Islet of Langerhans (tissue), 1 donor: ENCODE measurements around the gene PPP6R3.

Experiments used
- FAIRE-seq: peaks from one replicate; lab custom pipeline; 2011; peaks lifted over from hg19 to GRCh38; lab: Jason Lieb, UNC

The PPP6R3 gene

GRCh38 chr11:68497761-68498160 lies 37.2 kb downstream of the PPP6R3 start:
- no peak for FAIRE-seq

DNA sequence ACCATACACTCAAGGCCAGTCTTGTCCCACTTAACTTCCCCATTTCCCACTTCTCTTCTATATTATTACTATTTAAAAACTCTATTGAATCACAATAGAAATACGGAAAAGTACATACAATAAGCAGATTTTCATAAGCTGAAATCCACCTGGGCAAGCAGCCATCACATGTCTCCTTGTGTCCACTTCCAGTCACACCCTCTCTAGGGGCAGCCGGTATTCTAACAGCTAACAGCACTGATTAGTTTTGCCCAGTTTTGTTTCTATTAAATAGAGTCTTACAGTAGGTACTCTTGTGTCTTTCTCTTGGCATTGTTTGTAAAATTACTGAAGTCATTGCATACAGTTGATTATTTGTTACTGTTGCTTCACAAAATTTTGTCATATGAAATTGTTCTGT lies 37.8 kb downstream of the PPP6R3 start:
- no peak for FAIRE-seq

- FAIRE-seq, result no peak
Measured at GRCh38 chr11:68498903-68499883, 38.6 kb downstream of the PPP6R3 start.

DNA sequence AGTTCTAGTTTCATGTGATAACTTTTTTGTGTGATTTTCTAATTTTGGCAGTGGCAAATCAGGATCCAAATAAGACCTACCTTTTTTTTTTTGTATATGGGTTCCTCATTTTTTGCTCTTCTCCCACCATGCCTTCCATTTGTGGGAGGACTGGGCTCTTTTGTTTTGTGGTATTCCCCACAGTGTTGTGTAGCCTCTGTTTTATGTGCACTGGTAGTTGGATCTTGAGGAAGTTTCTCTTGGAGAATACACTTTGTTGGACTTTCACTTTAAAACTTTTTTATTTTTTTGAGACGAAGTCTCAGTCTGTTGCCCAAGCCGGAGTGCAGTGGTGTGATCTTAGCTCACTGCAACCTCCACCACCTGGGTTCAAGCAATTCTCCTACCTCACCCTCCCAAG lies 39.7 kb downstream of the PPP6R3 start:
- FAIRE-seq, result no peak

- FAIRE-seq, result no peak
Measured at GRCh38 chr11:68501813-68502212, 41.3 kb downstream of the PPP6R3 start.

DNA sequence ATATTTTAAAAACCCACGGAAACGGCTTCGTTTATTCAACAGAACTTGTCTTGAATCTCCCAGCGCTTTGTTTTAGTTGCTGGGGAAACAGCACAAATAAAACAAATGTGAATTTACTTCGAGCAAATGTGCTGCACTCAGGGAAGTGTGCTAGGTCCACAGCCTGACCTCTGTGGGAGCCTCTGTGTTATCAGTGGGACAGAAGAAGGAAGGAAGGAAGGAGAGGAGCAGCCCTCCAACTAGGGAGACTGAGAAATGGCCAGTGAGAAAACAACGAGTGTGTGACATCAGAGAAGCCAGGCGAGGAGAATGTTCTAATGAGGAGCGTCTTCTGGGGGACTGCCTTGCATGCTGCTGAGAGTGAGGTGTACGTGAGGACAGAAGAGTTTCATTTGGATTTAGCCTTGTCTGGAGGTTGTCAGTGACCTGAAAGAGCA lies 42.7 kb downstream of the PPP6R3 start:
- no peak for FAIRE-seq

- no peak for FAIRE-seq
Measured at GRCh38 chr11:68503792-68504191, 43.2 kb downstream of the PPP6R3 start.

DNA sequence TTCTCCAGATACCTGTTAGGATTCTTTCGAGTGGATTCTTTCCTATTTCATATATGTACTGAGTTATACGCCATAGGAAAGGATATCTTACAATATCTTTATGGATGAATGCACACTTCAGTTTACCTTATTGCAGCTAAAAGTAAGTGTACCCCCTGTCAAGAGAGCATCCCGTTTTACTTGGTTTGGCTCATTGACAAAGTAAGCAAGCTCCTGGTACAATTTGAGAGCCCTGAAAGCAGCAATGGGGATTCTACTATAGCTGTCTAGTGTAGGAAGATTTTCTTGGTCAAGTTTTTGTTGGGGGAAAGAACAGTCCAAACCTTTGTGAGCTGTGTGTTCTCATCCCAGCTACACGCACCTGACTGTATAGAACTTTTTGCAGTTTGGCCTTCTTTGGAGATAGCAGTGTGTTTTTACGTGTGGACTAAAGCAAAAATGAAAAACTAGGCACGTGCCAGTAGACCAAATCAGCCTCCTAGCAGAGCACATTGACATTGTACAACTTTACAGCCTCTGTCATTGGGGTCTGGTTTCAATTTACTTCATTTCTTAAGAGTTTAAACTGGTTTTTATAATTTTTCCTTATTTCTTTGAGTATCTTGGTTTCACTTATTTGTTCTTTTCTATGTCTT lies 44.0 kb downstream of the PPP6R3 start:
- FAIRE-seq, result no peak

- FAIRE-seq, result no peak
Measured at GRCh38 chr11:68505596-68505995, 45.0 kb downstream of the PPP6R3 start.

GRCh38 chr11:68506908-68507307 lies 46.4 kb downstream of the PPP6R3 start:
- no peak for FAIRE-seq

DNA sequence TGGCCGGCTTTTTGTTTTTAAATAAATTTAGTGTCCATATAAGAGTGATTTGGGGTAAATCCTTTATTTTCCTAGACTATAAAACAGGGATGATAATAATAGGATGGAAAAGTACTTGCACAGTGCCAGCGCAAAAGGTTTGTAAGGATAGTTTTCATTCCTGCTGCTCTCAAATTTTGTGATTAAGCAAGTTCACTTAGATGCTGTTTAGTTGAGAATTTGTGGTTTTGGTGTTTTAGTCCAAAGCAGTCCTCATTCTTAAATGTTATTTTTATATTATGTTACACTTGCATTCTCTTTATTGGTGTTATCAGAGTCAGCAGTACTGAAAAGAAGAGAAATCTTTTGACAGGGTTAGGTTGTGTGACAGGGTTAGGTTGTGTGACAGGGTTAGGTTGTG lies 47.9 kb downstream of the PPP6R3 start:
- no peak for FAIRE-seq

DNA sequence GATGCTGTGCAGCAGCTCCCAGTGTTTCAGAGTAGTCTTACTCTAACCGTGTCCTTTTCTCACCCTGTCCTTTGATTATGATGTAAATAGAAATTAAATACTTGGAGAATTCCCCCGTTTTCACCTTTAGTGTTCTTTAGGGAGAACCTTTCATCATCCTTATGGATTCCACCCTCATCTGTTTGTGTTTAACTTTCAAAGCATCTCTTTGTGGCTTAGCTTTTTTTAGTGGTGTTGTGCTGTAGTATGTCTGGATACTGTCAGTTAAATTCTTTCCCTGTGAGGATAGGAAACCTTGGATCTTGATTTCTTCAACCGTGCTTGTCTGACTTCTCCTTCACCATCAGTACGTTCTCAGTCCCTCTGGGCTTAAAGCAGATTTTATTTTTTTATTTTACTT lies 48.5 kb downstream of the PPP6R3 start:
- no peak for FAIRE-seq

DNA sequence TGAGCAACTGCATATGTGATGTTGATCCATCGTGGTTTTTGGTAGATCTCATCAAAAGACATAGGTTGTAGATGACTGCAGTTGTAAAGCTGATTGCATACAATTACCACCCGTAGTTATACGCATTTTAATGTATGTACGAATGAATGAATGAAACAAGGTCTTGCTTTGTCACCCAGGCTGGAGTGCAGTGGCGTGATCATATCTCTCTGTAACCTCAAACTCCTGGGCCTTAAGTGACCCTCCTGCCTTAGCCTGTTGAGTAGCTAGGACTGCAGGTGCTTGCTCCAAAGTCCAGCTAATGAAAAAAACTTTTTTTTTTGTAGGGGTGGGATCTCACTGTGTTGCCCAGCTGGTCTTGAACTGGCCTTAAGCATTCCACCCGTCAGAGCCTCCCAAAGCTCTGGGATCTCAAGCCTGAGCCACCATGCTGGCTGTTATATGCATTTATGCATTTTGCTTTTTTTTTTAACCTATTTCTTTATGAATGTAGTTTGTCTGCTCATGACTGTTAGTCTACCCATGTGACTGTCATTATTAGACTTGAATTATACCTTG lies 53.5 kb downstream of the PPP6R3 start:
- FAIRE-seq, result no peak

DNA sequence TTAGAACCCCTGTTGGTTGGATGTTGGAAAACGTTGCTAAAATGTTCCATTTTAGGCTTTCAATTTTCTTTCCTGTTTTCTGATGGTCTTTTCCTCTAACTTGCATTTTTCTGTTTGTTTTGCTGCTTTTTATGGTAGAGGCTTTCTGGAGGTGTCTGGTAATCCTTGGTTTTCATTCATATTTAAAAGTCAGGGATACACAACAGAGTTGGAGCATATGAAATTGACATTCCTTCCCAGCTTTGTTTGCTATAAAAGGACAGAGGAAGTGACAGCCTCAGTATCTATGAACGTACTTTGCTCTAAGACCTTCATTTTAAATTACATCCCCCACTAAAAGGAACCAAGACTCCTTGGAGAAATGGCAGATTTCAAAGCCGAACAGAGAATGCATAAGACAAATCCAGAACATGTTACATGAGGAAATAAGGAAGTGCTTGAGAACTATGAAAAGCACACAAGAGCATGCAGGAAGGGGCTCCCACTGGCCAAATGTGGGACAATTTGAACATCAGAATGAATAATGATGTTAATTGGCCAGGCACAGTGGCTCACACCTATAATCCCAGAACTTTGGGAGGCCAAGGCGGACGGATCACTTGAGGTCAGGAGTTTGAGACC lies 56.7 kb downstream of the PPP6R3 start:
- no peak for FAIRE-seq

DNA sequence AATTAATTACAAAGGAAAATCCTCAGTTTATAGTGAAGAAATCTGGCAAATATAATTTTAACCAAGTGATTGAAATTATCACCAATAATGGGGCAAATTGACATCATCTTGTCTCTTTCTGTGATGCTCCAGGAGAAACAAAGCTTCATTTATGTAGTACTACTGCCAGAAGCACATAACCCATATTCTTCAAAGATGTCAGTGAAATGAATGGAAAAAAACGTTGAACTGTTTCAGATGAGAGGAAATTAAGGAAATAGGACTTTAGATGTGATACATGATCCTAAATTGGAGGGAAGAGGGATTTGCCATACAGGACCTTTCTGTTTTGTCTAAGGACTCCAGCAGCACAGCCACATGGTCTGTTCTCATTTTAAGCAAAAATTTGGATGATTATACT lies 57.6 kb downstream of the PPP6R3 start:
- FAIRE-seq, result no peak

DNA sequence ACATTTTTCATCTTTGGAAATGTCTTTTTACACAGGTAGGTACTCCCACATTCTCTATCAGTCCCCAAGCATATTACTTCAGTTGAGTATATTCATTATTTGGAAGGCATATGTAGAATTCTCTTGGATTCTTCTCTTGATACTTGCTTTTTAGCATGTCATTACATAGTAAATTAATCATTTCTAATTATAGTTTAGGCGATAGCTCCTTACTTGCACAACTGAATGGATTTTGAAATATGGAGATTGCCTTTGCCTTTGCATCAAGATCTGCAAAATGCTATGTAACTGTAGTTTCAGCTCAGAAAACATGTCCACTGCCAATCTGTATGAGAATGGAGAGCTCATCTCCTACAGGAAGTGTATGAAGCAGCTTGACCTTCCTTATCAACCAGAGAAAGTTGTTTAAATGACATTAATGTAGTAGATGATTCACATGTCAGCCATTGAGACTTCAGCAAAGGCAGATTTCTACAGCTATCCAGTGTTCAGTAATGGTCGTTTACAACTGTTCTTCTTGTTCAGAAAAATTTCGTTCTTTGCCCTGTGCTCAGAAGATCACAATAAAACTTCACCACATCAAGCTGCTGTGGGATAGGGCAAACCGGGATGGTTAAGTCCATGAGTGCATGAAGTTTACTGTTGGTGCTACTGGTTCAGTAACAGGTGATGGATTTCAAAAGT lies 61.6 kb downstream of the PPP6R3 start:
- FAIRE-seq, result no peak

DNA sequence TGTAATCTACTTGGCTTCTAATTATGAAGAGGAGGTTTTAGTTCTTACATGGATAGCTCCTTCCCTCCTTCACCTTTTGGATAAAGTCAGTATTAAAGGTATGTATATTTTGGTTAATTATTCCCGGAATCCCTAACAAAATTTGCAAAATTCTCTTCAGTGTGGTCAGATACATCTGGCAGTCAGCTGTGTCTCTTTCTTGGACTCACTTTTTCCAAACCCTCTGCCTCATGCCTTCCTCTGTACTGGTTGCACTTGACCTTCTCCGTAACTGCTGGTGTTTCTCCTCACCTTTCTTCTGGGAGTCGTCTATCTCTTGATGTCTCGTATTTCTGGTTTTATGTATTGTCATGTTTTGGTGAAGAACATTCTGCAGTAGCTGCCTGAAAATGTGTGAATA lies 62.5 kb downstream of the PPP6R3 start:
- FAIRE-seq, result no peak

DNA sequence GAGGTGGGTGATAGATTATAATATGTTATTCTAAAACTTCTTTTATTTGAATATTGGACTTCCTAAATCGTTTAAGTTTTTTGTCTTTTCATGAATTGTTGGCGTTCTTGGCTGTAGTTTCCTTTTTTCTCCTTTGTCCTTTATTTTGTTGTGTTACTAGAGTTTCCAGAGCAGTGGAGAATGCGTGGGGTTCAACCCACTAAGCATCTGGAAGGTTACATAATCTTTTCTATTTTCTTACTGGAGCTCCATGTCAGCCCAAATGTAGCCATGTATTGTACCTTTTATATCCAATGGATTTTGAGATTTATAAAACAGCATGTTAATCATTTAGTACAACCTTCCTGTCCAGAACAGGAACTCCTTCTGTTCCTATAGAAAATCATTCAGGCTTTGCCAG lies 63.2 kb downstream of the PPP6R3 start:
- FAIRE-seq, result no peak

- no peak for FAIRE-seq
Measured at GRCh38 chr11:68524213-68524612, 63.7 kb downstream of the PPP6R3 start.

DNA sequence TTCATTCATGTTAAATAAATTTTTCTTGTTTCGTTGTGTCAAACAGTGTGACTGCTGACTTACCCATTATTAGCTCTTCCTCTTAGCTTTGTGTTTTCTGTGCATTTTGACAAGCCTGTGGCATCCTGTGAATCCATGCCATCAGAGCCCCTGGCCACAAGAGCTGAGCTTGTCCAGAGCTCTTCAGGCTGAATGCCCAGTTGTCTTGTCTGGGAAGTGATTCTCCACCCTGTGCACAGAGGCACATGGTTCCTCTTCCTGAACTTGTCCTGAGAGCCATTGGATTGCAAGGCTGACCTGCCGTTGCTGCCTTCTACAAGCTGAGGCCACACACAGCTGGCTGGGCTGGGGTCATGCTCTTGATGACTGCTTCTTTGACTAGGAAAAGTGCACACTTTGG lies 64.1 kb downstream of the PPP6R3 start:
- no peak for FAIRE-seq

GRCh38 chr11:68525336-68525735 lies 64.8 kb downstream of the PPP6R3 start:
- FAIRE-seq, result no peak

GRCh38 chr11:68525930-68526329 lies 65.4 kb downstream of the PPP6R3 start:
- no peak for FAIRE-seq
